Naive B cell (primary cell): Measurements from ENCODE around the gene MECP2. TPM values are rescaled to one million over a fixed set of nuclear protein-coding genes. Genes with fewer than 3 reads are reported as not detected.

Experiments used
- ATAC-seq, 2 donors: fragments of 150-1000 bp; cut with Tn5 transposase; 2 replicates each; pipeline ENCODE4 v1.10.0; 2021; ENCODE audit warnings: low read depth in 2 of 2, mild to moderate bottlenecking in 2 of 2, moderate library complexity in 2 of 2
- DNase-seq: peaks from one replicate; pipeline ENCODE4 v3.0.0; 2022
- H3K27ac Mint-ChIP-seq, 6 donors: one replicate each; pipeline ENCODE4 v1.8.0; 2020 to 2022; ENCODE audit warnings: mild to moderate bottlenecking in 6 of 6, mixed read lengths in 6 of 6, moderate library complexity in 5 of 6, inconsistent platforms in 2 of 6
- H3K27me3 Mint-ChIP-seq, 3 donors: one replicate each; pipeline ENCODE4 v1.8.0; 2021 to 2022; ENCODE audit warnings: mixed read lengths in 3 of 3, mild to moderate bottlenecking in 1 of 3
- H3K36me3 Mint-ChIP-seq, 2 donors: one replicate each; pipeline ENCODE4 v1.8.0; 2020 to 2022; ENCODE audit warnings: mixed read lengths in 2 of 2, inconsistent platforms in 1 of 2, mild to moderate bottlenecking in 1 of 2
- H3K4me1 Mint-ChIP-seq, 3 donors: one replicate each; pipeline ENCODE4 v1.8.0; 2020 to 2022; ENCODE audit warnings: mixed read lengths in 3 of 3, inconsistent platforms in 1 of 3, mild to moderate bottlenecking in 1 of 3, moderate library complexity in 1 of 3
- H3K4me3 Mint-ChIP-seq, 8 donors: one replicate each; pipeline ENCODE4 v1.8.0; 2020 to 2022; ENCODE audit warnings: mild to moderate bottlenecking in 8 of 8, mixed read lengths in 8 of 8, moderate library complexity in 8 of 8, inconsistent platforms in 2 of 8
- H3K9me3 Mint-ChIP-seq, 7 donors: one replicate each; pipeline ENCODE4 v1.8.0; 2020 to 2022; ENCODE audit warnings: mixed read lengths in 7 of 7, mild to moderate bottlenecking in 5 of 7, inconsistent platforms in 2 of 7, moderate library complexity in 1 of 7
- polyA plus RNA-seq, 6 donors: library from polyadenylated mRNA; unstranded; fragments of 300-500 nt; fragmentation: Illumina TruSeq; gene quantifications; one replicate each; pipeline ENCODE4 v1.2.3, GENCODE V29; 2021; ENCODE audit warnings: low read depth in 6 of 6

Gene MECP2
- polyA plus RNA-seq, 6 donors from 2014 or later = 4.5 to 21.0 (median 12.8) TPM

DNA sequence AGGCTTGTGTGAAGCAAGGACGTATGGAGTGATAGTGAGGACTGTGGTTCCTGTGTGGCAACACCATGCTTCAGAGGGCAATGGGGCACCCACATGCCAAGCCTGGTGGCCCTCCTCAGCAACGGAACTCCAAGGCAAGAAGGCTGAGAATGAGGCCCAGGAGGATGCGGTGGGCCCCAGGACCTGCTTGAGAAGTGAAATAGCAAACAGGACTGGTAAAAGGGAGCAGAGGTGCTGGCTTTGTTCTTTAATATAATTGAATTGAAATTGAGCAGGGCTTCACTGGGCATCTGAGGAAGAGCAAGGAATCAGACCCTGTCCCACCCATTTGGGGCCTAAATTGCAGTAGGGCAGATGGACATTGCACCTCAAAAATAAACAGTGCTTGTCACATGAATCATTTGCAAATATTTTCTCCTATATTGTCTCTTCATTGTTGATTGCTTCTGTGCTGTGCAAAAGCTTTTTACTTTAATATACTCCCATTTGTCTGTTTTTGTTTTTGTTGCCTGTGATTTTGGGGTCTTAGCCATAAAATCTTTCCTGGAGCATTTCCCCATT is 122.7 kb downstream of the MECP2 start:
- no peaks in the 10 kb centered on the region for H3K27me3 Mint-ChIP-seq
- peaks cover 9 to 25% (median 20%) of the 10 kb centered on the region in 3 donors for H3K4me1 Mint-ChIP-seq
- H3K4me3 Mint-ChIP-seq = peak overlapping the region in 5 of 8 donors; percentile 26 to 92 (median 47)
- no peak for DNase-seq
- ATAC-seq = no peak
- peak overlapping the region in 3 of 6 donors; percentile 72 to 93 (median 84) for H3K27ac Mint-ChIP-seq
- no peaks in the 10 kb centered on the region for H3K9me3 Mint-ChIP-seq
- peaks cover 4 to 7% of the 10 kb centered on the region in 2 donors for H3K36me3 Mint-ChIP-seq

DNA sequence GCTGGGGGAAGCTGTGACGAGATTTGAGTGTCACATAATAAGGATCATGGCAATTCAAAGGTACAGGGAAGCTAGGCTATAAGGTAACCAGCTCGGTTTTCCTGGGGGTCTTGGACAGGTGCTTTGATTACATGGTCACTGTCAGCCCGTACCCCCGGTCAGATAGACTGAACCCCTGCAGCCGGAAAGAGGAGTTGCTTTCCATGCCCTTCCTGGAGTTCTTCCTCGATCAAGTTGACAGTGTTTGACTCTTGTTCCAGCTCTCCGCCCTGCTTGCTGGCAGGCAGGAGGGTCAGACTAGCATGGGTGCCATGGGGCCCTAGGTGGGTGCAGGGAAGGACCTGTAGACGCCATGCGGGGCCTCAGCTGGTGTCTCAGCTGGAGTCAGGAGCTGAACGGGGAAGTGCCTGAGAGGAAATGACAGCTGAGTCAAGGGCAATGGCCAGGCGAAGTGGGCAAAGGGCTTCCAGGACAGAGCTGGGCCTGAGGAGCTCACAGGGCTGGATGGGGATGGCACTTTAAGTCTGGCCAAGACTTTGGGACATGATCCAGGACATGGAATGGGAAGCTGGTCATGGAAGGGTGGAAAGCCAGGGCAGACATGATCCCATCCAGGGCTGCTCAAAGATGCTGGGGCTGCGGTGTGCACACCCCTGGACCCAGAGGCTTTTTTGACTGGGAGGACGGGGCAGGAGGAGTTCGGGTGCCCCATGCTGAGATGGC is 123.4 kb downstream of the MECP2 start:
- H3K4me1 Mint-ChIP-seq = peaks cover 15 to 31% (median 25%) of the 10 kb centered on the region in 3 donors
- H3K27ac Mint-ChIP-seq = peak overlapping the region in 5 of 6 donors; percentile 76 to 98 (median 84)
- H3K27me3 Mint-ChIP-seq = no peaks in the 10 kb centered on the region
- H3K9me3 Mint-ChIP-seq = no peaks in the 10 kb centered on the region
- no peak for ATAC-seq
- DNase-seq = no peak
- H3K4me3 Mint-ChIP-seq = peak overlapping the region; percentile 5 to 92 (median 86)
- H3K36me3 Mint-ChIP-seq = peaks cover 4 to 7% of the 10 kb centered on the region in 2 donors

DNA sequence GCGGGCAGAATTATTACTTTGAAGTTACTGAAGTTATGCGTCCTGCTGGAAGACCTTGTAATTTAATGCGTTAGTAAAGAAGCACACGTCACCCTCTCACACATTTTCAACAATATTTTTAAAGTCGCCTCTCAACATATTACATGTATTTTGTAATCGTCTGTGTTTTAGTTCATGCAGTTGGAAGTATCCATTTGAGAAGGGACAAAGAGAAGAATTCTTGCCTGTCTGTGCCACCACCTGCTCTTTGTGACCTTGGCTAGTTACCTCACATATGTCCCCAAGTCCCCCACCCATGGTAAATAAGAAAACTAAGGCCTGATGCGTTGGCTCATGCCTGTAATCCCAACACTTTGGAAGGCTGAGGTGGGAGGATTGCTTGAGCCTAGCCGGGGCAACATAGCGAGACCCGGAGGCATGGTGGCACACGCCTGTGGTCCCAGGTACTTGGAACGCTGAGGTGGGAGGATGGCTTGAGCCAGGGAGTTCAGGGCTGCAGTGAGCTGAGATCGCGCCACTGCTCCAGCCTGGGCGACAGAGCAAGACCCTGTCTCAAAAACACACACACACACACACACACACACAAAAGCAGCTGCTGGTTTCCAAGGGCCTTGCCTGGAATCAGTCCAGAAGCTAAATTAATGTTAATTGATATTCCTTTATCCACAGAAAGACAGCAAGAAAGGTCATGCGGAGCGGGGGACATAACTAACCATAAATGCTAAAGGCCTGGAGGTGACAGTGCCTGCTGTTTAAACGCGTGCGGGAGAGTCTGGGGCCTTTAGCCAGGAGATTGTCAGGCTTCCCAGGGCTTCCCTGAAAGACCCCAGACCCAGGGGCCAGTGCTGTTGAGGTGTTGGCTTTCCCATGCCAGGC is 124.2 kb downstream of the MECP2 start:
- Mint-ChIP-seq H3K4me3 (peak overlapping the region; percentile 79 to 92 (median 88)), H3K4me1 (peaks cover 20 to 39% (median 29%) of the 10 kb centered on the region in 3 donors), H3K27ac (peak overlapping the region; percentile 47 to 98 (median 91)), H3K27me3 (no peaks in the 10 kb centered on the region), H3K9me3 (no peaks in the 10 kb centered on the region), H3K36me3 (peaks cover 4 to 7% of the 10 kb centered on the region in 2 donors)
- DNase-seq (no peak), ATAC-seq (no peak)

DNA sequence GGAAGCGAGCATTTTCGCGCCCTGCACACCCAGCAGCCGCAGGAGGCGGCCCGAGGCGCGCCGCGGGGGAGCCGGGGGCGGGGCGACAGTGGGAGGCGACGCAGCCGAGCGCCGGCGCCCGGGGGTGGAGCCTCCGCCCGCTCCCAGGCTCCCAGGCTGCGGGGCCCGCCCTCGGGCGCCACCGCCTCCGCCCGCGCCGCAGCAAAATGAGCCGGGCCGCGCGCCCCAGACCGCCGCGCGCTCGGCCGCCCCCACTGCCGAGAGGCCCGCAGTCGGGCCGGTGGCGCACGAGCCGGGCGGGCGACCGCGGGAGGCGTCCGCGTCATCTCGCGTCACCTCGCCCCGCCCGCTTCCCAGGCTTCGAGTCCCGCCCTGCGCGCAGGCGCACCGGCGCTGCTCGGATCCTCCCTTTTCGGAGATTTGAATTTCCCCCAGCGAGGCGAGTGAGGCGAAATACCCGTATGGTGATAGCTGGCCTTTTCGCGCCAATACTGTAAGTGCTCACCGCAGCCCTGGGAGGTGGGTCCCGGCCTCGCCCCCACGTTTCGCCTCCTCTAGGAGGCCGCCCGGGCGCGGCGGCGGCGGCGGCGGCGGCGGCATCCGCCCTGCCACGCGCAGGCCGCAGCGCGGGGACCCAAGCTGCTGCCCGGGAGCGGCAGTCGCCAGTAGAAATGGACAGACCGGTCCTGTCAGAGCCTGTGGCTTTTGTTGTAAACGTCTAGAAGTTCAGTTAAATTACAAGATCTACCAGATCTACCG is 125.0 kb downstream of the MECP2 start, which contains the start of gene TMEM187:
Gene TMEM187, plus strand, starts transcription at position 387 of the 759 bp plus-strand sequence. CDS start 9,309 bp downstream, outside the sequence.
- Mint-ChIP-seq H3K27ac (peak within 1 kb of the TSS; percentile 98 to 100 (median 100)), H3K9me3 (no peaks in the 10 kb centered on the region), H3K4me1 (peaks cover 28 to 48% (median 37%) of the 10 kb centered on the region in 3 donors), H3K36me3 (peaks cover 4 to 7% of the 10 kb centered on the region in 2 donors), H3K4me3 (peak within 1 kb of the TSS; percentile 87 to 100 (median 100)), H3K27me3 (no peaks in the 10 kb centered on the region)
- DNase-seq (peak; percentile 91), ATAC-seq (peak; percentile 48 to 50)

Other genes with a start within 250 kb of the MECP2 start
- 1 to 10 TPM in 5 of 6 donors, not detected in 1; 1.1 to 2.1 (median 1.2) TPM for gene L1CAM, start 211.5 kb downstream of the MECP2 start, polyA plus RNA-seq
- under 1 TPM in 1 of 6 donors, not detected in 5; 0.25 TPM for gene AVPR2, start 193.0 kb downstream of the MECP2 start, polyA plus RNA-seq
- 100 to 1,000 TPM in 2 of 6 donors, 10 to 100 TPM in 4; 71.5 to 147 (median 83.5) TPM for gene ARHGAP4, start 171.5 kb downstream of the MECP2 start, polyA plus RNA-seq
- 10 to 100 TPM; 52.6 to 98.7 (median 61.0) TPM for gene NAA10, start 162.7 kb downstream of the MECP2 start, polyA plus RNA-seq
- gene RENBP, start 153.1 kb downstream of the MECP2 start, polyA plus RNA-seq = 1 to 10 TPM in 4 of 6 donors, under 1 TPM in 2; 0.68 to 3.8 (median 1.7) TPM
- gene HCFC1, start 125.9 kb downstream of the MECP2 start, polyA plus RNA-seq = 10 to 100 TPM in 1 of 6 donors, 1 to 10 TPM in 4, under 1 TPM in 1; 0.22 to 14.0 (median 5.8) TPM
- gene TMEM187, start 125.0 kb downstream of the MECP2 start, polyA plus RNA-seq = 10 to 100 TPM in 2 of 6 donors, 1 to 10 TPM in 4; 5.0 to 13.6 (median 8.1) TPM
- 100 to 1,000 TPM in 1 of 6 donors, 10 to 100 TPM in 5; 57.9 to 123 (median 73.9) TPM for gene IRAK1, start 77.8 kb downstream of the MECP2 start, polyA plus RNA-seq
- gene OPN1LW, start 46.5 kb upstream of the MECP2 start, polyA plus RNA-seq = not detected
- not detected for gene OPN1MW, start 84.9 kb upstream of the MECP2 start, polyA plus RNA-seq
- not detected for gene OPN1MW2, start 122.0 kb upstream of the MECP2 start, polyA plus RNA-seq
- under 1 TPM in 1 of 6 donors, not detected in 5; 0.13 TPM for gene OPN1MW3, start 159.9 kb upstream of the MECP2 start, polyA plus RNA-seq
- not detected for gene TEX28, start 197.4 kb upstream of the MECP2 start, polyA plus RNA-seq
- under 1 TPM in 5 of 6 donors, not detected in 1; 0.27 to 0.57 (median 0.38) TPM for gene TKTL1, start 198.1 kb upstream of the MECP2 start, polyA plus RNA-seq